Measurements from ENCODE around the gene GPHA2. TPM values are rescaled to one million over a fixed set of nuclear protein-coding genes. Genes with fewer than 3 reads are reported as not detected.

Gene GPHA2
- polyA plus RNA-seq, 2 of the 4 experiments (the other 2 are of a cell fraction), result not detected

- ATAC-seq (no peak), DNase-seq (ENCODE audit: low read depth in 1 of 2, low spot score in 1 of 2) (no peak), FAIRE-seq (no peak)
- H3K4me1 ChIP-seq, result peaks cover 77% of the 10 kb centered on the region
- peak overlapping the region; percentile 92 to 97 for H3K27ac ChIP-seq
- ChIA-PET POLR2A (interaction anchor here (0.6 to 1.4 kb wide), 5 partner anchors 10 to 109 kb away, joined by 3 to 9 read pairs (median 6); partner anchors contain the start of gene EHD1), CTCF (interaction anchor here (0.7 to 31.5 kb wide), 27 partner anchors 10 to 229 kb away, joined by 3 to 1607 read pairs (median 4); partner anchors contain the start of genes ARL2, CDC42BPG, EHD1 and PPP2R5B)
- H3K9me3 ChIP-seq, result no peaks in the 10 kb centered on the region
- H3K4me2 ChIP-seq, result peak overlapping the region; percentile 85
- H3K4me3 ChIP-seq, result peak overlapping the region; percentile 7; the same call in 1 of the 3 replicates
- TF ChIP-seq E2F6 (IDR thresholded peaks at IDR 0.05; ENCODE audit: borderline replicate concordance, low read depth), result no peak
- TF ChIP-seq NPAS2 (CRISPR knock-in tag; IDR thresholded peaks at IDR 0.05; ENCODE audit: borderline replicate concordance), result no peak
- TF ChIP-seq EHMT2 (IDR thresholded peaks at IDR 0.05; ENCODE audit: low read depth), result no peak
- no peak for TF ChIP-seq RFX5 (IDR thresholded peaks at IDR 0.05)
- TF ChIP-seq FOSB (CRISPR knock-in tag; IDR thresholded peaks at IDR 0.05), result no peak
- TF ChIP-seq REST (IDR thresholded peaks at IDR 0.05), result no peak
- no peak for TF ChIP-seq KDM5A (IDR thresholded peaks at IDR 0.05)
- TF ChIP-seq POLR2AphosphoS2 (conservative IDR thresholded peaks at IDR 0.05; ENCODE audit: low read length), result no peak
- TF ChIP-seq ESRRA (IDR thresholded peaks at IDR 0.05; ENCODE audit: borderline replicate concordance, low read length), result no peak
- TF ChIP-seq BCL3 (IDR thresholded peaks at IDR 0.05), result no peak
- TF ChIP-seq RNF2 (IDR thresholded peaks at IDR 0.05; ENCODE audit: borderline replicate concordance, low read depth), result no peak
- no peak for TF ChIP-seq RAD21 (conservative IDR thresholded peaks at IDR 0.05 in 1 of 2, IDR thresholded peaks at IDR 0.05 in 1 of 2)
- TF ChIP-seq EP300 (IDR thresholded peaks at IDR 0.05), result no peak
- no peak for TF ChIP-seq MYC (IDR thresholded peaks at IDR 0.05; ENCODE audit: borderline replicate concordance, low read length)
- TF ChIP-seq HMGXB4 (CRISPR knock-in tag; IDR thresholded peaks at IDR 0.05; ENCODE audit: borderline replicate concordance), result no peak
- TF ChIP-seq SREBF2 (IDR thresholded peaks at IDR 0.05), result no peak
- 7% methylated on average over 2 of the region's 8 CpGs for WGBS (ENCODE audit: missing lambda C conversion rate)
Observed at GRCh38 chr11:64888406-64888728, 47.3 kb downstream of the GPHA2 start.

- Histone ChIP-seq H3K4me2 (peak overlapping the region; percentile 85), H3K4me3 (peak overlapping the region; percentile 7; the same call in 1 of the 3 replicates), H3K4me1 (peaks cover 74% of the 10 kb centered on the region), H3K9me3 (no peaks in the 10 kb centered on the region), H3K27ac (peak overlapping the region; percentile 92 to 97)
- ATAC-seq, result peak; percentile 50 to 76
- DNase-seq (ENCODE audit: low read depth in 1 of 2, low spot score in 1 of 2), result peak; percentile 66 to 80
- WGBS (ENCODE audit: missing lambda C conversion rate), result 14% methylated on average over 20 of the region's 34 CpGs
- CTCF ChIA-PET, result interaction anchor here (0.6 to 31.5 kb wide), 29 partner anchors 9 to 630 kb away, joined by 3 to 1607 read pairs (median 4); partner anchors contain the start of genes ARL2, CDC42BPG, EHD1 and PPP2R5B
- FAIRE-seq, result no peak
- POLR2A ChIA-PET, result interaction anchor here (0.6 to 1.4 kb wide), 4 partner anchors 9 to 109 kb away, joined by 4 to 9 read pairs (median 7); partner anchors contain the start of gene EHD1
- TF ChIP-seq CEBPB (IDR thresholded peaks at IDR 0.05) (no peak), EHMT2 (IDR thresholded peaks at IDR 0.05; ENCODE audit: low read depth) (no peak), FOSL2 (IDR thresholded peaks at IDR 0.05) (no peak), FOSL2 (CRISPR knock-in tag; IDR thresholded peaks at IDR 0.05) (no peak; the same call in 1 of the 2 replicates), SMC3 (IDR thresholded peaks at IDR 0.05) (peak; percentile 72), NR3C1 (IDR thresholded peaks at IDR 0.05) (no peak), MAZ (IDR thresholded peaks at IDR 0.05; ENCODE audit: borderline replicate concordance, low read depth, low read length) (peak; percentile 88; the same call in 1 of the 2 replicates), POLR2A (IDR thresholded peaks at IDR 0.05; ENCODE audit: low read length) (peak; percentile 30), EHF (CRISPR knock-in tag; IDR thresholded peaks at IDR 0.05) (0 out of 2 replicates have a peak, but pooled peaks have one; percentile 8), CHD4 (IDR thresholded peaks at IDR 0.05; ENCODE audit: borderline replicate concordance) (no peak), E2F6 (IDR thresholded peaks at IDR 0.05; ENCODE audit: borderline replicate concordance, low read depth) (peak; percentile 50; the same call in 1 of the 2 replicates), CTCF (IDR thresholded peaks at IDR 0.05) (peak; percentile 95)
Observed at GRCh38 chr11:64887757-64888405, 47.8 kb downstream of the GPHA2 start.
